ENCODE data around the gene SYTL5. TPM values are rescaled to one million over a fixed set of nuclear protein-coding genes. Genes with fewer than 3 reads are reported as not detected.

SYTL5 gene
- total RNA-seq, 1 donor from 2014 or later: 1.7 TPM

DNA sequence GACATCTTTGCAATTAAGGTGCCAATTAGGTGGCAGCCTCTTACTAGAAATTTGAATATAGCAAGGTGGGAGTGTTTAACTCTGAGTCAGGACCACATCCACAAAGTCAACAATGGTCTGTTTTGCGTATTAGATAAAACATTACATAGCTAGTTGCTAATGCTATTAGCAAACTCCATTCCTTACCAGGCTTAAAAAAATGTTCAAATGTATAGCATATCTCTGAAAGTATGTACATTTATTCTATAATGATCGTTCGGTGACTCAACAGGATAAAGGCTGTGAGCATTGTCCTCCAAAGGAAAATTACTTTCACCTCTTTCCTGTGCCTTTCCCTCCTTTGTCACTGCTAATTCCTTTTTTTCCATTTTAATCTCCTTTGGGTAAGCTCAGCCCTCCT, 74.5 kb downstream of the SYTL5 start:
- H3K4me2 ChIP-seq: no peak overlapping the region
- no peaks in the 10 kb centered on the region for H3K79me2 ChIP-seq (ENCODE audit: low read depth)
- no peaks in the 10 kb centered on the region for H3K9me3 Mint-ChIP-seq
- no peaks in the 10 kb centered on the region for H4K20me1 ChIP-seq (ENCODE audit: low read depth)
- H3K27ac ChIP-seq: no peak overlapping the region
- no peaks in the 10 kb centered on the region for H3K27me3 ChIP-seq
- no peak overlapping the region for H2AFZ ChIP-seq (replicated peaks)
- peak; percentile 42 for DNase-seq (ENCODE audit: low spot score)
- H3K36me3 ChIP-seq: no peaks in the 10 kb centered on the region
- no peak overlapping the region for H3K9ac ChIP-seq
- H3K4me3 ChIP-seq: no peak overlapping the region
- peaks cover 8% of the 10 kb centered on the region for H3K9me3 ChIP-seq (ENCODE audit: low read depth)
- no peak overlapping the region for H3K4me3 Mint-ChIP-seq
- no peak for TF ChIP-seq EZH2phosphoT487 (IDR thresholded peaks at IDR 0.05)
- no peak for TF ChIP-seq EZH2 (IDR thresholded peaks at IDR 0.05)
- no peak for TF ChIP-seq CTCF (IDR thresholded peaks at IDR 0.05)
- H3K27me3 Mint-ChIP-seq (ENCODE audit: insufficient read depth, low read depth): no peaks in the 10 kb centered on the region
- H3F3A ChIP-seq (ENCODE audit: low read depth): no peaks in the 10 kb centered on the region
- no peaks in the 10 kb centered on the region for H3K36me3 Mint-ChIP-seq
- H3K4me1 Mint-ChIP-seq: peaks cover 5% of the 10 kb centered on the region
- peaks cover 22% of the 10 kb centered on the region for H3K4me1 ChIP-seq
- H3K27ac Mint-ChIP-seq: no peak overlapping the region

- H3K4me2 ChIP-seq: no peak overlapping the region
- Mint-ChIP-seq H3K27ac (no peak overlapping the region), H3K9me3 (no peaks in the 10 kb centered on the region), H3K36me3 (no peaks in the 10 kb centered on the region), H3K4me1 (peaks cover 5% of the 10 kb centered on the region), H3K27me3 (ENCODE audit: insufficient read depth, low read depth) (no peaks in the 10 kb centered on the region), H3K4me3 (no peak overlapping the region)
- no peaks in the 10 kb centered on the region for H4K20me1 ChIP-seq (ENCODE audit: low read depth)
- no peaks in the 10 kb centered on the region for H3K36me3 ChIP-seq
- H3K9me3 ChIP-seq (ENCODE audit: low read depth): peaks cover 8% of the 10 kb centered on the region
- no peaks in the 10 kb centered on the region for H3K27me3 ChIP-seq
- H3K9ac ChIP-seq: no peak overlapping the region
- H3K79me2 ChIP-seq (ENCODE audit: low read depth): no peaks in the 10 kb centered on the region
- H2AFZ ChIP-seq (replicated peaks): no peak overlapping the region
- DNase-seq (ENCODE audit: low spot score): no peak
- no peak overlapping the region for H3K4me3 ChIP-seq
- no peaks in the 10 kb centered on the region for H3F3A ChIP-seq (ENCODE audit: low read depth)
- H3K27ac ChIP-seq: no peak overlapping the region
- TF ChIP-seq EZH2phosphoT487 (IDR thresholded peaks at IDR 0.05) (no peak), EZH2 (IDR thresholded peaks at IDR 0.05) (no peak), CTCF (IDR thresholded peaks at IDR 0.05) (no peak)
- H3K4me1 ChIP-seq: peaks cover 22% of the 10 kb centered on the region
Observed at GRCh38 chrX:38081909-38082308, 75.6 kb downstream of the SYTL5 start.

GRCh38 chrX:38082309-38082708, 76.0 kb downstream of the SYTL5 start:
- no peak for DNase-seq (ENCODE audit: low spot score)
- TF ChIP-seq EZH2phosphoT487 (IDR thresholded peaks at IDR 0.05): no peak
- TF ChIP-seq CTCF (IDR thresholded peaks at IDR 0.05): no peak
- no peak for TF ChIP-seq EZH2 (IDR thresholded peaks at IDR 0.05)
- no peaks in the 10 kb centered on the region for H4K20me1 ChIP-seq (ENCODE audit: low read depth)
- H3K27me3 ChIP-seq: no peaks in the 10 kb centered on the region
- H3K9me3 ChIP-seq (ENCODE audit: low read depth): peaks cover 4% of the 10 kb centered on the region
- no peaks in the 10 kb centered on the region for H3K79me2 ChIP-seq (ENCODE audit: low read depth)
- Mint-ChIP-seq H3K9me3 (no peaks in the 10 kb centered on the region), H3K27me3 (ENCODE audit: insufficient read depth, low read depth) (no peaks in the 10 kb centered on the region), H3K4me3 (no peak overlapping the region), H3K36me3 (no peaks in the 10 kb centered on the region), H3K4me1 (peaks cover 5% of the 10 kb centered on the region), H3K27ac (no peak overlapping the region)
- peaks cover 22% of the 10 kb centered on the region for H3K4me1 ChIP-seq
- no peak overlapping the region for H2AFZ ChIP-seq (replicated peaks)
- H3K27ac ChIP-seq: no peak overlapping the region
- H3K4me2 ChIP-seq: no peak overlapping the region
- H3K36me3 ChIP-seq: no peaks in the 10 kb centered on the region
- H3K4me3 ChIP-seq: no peak overlapping the region
- H3K9ac ChIP-seq: no peak overlapping the region
- H3F3A ChIP-seq (ENCODE audit: low read depth): no peaks in the 10 kb centered on the region

Measured in neural progenitor cell (in vitro differentiated cells).